GM21423 (cell line): ENCODE results near the gene YWHAB.
"Not testable (repeated sequence)": the region's sequence is repeated elsewhere in the genome, so short reads cannot be mapped to it uniquely, and the experiment has no call there.

Experiments used
- ATAC-seq: cut with Tn5 transposase; IDR thresholded peaks from one replicate; pipeline ENCODE4 v1.9.1; 2021; ENCODE audit warnings: mild to moderate bottlenecking, moderate library complexity; ENCODE audit not compliant: unreplicated experiment

Gene YWHAB

DNA sequence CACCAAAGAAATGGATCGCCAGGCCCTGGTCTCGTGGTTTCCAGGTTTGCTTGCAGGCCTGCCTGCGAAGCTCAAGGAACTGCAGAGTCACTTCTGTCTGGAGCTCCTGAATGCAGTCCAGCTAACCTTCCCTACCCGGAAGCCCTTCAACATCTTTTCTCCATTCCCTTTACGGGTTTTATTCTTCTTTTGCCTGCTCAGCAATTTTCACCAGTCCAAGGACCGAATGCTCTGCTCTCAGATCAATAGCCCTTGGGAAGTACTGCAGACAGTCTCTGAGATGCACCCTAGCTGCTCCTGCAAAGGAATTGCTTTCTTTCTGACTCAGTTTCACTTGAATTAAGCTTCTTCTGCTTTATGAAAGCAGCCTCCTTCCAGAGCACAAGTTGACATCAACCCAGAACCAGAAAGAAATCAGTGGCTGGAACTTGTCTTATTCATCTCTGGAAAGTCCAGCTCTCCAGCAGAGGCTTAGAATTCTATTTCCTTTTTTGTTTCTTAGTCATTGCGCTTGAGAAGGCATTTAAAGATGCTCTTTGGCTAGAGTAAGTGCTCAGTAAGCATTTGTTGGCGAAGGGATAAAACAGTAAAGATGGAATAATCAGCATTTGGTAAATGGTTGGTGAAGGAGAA lies 18.7 kb upstream of the YWHAB start:
- no peak for ATAC-seq

DNA sequence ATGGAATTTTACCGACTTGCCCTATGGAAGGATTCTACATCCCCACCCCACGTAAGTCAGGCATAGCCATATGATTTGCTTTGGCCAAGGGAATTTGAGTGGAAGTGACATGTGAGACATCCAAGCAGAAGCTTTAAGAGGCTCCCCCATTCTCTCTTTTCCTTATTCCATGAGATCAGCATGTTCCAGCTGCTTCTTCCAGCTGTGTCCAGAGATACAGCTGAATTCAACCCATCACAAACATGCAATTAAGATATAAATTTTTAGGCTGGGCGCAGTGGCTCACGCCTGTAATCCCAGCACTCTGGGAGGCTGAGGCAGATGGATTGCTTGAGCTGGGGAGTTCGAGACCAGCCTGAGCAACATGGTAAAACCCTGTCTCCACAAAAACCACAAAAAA lies 16.0 kb upstream of the YWHAB start:
- ATAC-seq = no peak

DNA sequence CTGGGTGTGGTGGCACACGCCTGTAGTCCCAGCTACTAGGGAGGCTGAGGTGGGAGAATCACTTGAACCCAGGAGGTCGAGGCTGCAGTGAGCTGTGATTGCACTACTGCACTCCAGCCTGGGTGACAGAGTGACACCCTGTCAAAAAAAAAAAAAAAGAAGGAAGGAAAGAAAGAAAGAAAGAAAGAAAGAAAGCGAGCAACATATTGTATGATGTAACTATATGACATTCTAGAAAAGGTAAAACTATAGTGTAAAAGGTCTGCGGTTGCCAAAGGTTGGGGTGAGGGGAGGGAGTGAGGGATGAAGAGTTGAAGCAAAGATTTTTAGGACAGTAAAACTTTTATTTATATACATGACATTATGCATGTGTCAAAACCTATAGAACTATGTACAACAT lies 3.1 kb upstream of the YWHAB start:
- not testable (repeated sequence) for ATAC-seq

DNA sequence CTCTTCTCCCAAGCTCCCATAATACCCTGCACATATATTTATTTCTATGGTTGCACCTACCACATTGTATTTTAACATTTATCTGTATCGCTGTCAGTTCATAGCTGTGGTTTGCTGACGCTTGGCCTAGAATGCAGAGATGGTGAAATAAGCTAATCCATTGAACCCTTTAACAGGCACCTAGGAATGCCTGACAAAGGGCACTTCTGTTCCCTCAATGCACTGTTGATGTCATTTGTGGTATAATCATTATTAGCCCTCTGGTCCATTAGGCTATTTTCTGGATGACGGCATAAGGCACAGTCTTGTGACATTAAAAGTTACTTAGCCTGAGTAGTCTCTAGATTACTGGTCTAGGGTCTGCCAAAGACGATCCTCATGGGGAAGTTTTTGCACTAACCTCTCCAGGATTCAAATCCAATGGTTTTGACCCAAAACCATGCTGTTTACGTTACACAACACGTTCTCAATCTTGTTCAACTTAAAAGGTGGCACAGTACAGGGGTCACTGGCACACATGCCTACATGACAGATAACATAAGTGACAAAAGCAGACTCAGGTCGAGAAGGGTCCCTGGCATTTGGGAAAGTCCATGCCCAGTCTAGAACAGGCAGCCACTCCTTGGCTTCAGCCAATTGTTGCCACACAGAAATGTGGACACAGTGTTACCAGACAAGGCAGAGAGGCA lies 2.1 kb upstream of the YWHAB start:
- no peak for ATAC-seq

DNA sequence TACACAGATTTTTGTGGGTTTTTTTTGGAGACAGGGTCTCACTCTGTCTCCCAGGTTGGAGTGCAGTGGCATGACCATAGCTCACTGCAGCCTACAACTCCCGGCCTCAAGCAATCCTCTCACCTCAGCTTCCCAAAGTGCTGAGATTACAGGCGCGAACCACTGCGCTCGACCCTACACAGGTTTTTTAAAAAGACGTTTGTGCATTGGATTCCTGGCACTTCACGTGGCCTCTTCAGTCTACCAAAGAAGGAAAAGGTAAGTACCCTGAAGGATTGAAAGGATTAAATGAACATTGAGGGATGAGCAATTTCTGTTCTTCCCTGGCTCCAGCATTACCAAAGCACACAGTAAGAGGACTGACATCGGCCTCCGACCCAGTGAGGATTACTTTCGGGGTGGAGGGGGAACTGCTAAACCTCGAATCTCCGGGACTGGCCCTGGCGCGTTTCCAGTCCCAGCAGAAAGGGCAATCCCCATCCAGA lies 556 bp upstream of the YWHAB start:
- ATAC-seq = no peak

DNA sequence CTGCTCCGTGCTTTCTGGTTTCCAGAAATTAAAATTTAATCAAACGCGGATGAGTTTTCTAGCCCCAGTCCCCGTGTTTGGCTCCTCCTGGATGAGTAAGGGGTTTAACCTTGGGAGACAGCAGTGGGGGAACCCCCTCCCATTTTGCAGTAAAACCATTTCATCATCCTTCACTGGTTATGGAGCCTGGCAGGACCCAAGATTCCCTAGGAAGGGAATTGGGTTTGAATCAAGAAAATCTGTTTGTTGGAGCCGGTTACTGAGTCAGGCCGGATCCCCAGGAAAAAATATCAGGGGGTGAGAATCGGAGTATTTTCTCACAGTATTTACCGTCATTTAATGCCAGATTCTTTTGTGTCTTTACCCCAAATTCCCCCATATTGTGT lies 754 bp downstream of the YWHAB start:
- no peak for ATAC-seq

DNA sequence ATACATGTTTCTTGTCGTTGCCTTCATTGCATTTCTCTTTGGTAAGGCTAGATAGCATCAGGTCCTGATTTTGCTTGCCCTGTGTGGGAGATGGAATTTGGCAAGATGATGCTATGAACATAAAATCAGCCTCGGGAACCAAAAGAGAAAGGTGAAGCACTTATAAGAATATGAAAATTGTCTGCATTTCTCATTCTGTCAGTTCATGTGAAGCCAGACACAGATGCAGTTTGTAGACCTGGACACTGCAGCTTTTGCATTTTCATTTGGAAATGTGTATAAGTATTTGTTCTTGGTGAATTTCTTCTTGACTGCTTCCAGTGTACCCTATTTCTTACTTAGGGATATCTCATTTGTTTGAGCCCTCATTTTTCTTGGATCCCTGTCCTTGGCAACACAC lies 1.3 kb downstream of the YWHAB start:
- no peak for ATAC-seq

DNA sequence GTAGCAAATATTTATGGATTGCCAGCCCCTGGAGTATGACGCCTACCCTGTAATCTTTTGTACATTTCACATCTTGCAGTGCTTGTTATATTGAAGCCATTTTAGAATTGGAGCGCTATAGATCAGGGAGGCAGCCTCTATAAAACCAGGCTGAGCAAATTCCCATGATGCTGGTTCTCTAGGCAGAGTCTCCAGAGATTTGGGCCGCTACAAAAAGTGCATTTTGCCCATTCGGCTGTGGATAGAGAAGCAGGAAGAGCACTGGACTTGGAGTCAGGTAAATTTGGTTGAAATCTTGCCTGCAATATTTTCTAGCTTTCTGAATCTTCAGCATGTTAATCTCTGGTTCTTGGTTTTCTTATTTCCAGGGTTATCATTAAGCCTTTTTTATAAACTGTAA lies 2.0 kb downstream of the YWHAB start:
- no peak for ATAC-seq

DNA sequence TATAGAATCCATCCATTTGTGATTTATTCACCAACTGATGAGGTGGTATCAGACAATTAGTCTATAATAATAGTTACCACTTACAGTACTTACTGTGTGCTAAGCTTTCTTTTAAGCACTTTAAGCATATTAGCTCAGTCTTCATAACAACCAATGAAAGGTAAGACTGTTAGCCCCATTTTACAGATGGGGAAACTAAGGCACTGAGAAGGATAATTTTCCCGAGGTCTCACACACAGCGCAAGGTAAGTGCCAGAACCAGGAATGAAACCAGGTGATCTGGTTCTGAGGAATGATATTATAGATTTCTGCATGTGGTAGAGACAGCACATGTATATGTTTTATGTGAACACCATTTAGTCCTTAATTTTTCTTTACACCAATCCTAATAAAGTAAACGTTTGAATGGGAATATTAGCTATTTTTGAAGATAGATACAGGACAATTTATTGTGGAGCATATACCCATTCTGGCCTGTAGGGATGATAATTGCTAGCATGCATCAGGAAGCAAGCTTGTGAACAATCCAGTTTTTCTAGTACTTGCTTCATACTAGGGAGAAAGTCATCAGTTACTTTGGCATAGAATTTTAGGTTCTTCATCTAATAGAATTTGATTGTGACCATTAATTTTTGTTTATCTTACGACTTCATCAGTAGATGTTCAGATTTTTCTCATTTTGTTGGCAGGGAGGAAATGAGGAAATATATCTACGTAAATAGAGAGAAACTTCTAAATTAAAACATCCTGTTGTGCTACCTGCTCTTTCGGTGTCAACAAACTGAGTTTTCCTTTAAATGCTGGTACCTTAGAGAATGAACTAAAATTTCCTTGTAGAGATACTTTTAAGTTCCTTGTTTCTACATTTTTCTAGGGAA lies 3.0 kb downstream of the YWHAB start:
- ATAC-seq = no peak

DNA sequence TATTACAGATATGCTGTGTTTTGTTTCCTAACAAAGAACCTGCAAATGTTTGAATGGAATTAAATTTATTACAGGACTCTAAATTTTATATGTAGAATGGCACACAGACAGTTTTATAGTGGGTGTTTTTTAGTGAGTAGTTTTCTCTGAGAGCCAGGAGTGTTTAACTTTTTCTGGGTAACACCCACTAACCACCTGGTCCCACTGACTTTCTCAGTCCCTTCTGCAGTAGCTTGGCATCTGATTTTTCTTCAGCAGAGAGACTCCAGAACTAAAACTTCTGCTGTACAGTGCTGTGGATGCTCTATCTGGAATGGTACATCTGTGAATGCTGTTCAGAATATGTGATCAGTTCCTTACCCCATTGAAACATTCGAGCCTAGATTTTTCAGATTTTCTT lies 6.3 kb downstream of the YWHAB start:
- ATAC-seq = no peak

DNA sequence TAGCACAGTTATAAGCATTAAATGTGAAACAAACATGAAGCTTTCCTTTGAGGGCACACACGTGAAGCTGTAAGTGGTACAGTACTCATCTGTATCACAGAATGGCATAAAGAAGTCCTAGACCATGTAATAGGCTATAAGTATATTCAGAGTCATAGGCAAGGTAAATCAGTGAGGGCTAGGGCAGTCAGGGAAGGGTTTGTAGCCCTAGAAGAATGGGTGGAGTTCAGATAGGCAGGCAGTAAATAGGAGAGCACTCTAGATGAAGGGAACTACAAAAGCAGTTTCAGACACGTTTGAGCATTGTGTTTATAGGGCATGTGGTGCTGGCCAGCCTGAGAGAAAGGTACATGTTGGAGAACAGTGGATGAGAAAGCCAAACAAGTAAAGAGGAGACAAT lies 9.5 kb downstream of the YWHAB start:
- no peak for ATAC-seq

DNA sequence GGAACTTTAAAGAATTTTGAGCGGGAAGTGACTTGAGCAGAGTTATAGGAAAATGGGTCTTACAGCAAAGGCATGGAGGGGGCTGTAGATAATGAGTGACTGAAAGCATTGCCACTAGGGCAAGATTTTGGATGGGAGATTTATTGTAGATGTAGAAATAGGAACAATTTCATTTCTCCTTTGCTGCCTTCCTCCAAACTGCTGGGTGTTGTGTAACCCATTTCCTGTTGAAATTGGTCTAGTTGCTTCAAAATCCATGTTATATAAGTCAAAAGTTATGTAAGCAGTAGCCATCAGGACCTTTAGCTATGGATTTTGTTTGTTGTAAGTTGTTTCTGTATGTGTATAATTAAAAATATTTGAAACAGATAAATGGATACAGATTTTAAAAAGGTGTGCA lies 11.1 kb downstream of the YWHAB start:
- no peak for ATAC-seq

DNA sequence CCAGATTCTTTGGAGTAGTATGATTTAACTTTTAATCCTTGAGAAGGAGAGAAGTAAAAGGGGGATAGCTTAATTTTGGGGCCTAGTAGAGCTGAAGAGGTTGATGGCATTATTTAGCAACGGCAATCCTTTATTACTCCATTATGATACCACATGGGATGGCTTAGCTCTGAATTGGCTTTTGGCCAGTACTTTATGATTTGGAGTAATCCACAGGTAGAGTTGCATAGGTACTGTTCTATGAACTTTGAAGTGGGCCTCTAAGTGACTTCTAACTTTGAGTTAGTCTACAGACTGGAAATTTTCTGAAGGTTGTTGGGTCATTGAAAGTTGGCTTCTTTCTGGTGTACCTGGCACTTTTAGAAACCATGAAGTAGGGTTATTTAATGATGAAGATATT lies 11.6 kb downstream of the YWHAB start:
- ATAC-seq = no peak

DNA sequence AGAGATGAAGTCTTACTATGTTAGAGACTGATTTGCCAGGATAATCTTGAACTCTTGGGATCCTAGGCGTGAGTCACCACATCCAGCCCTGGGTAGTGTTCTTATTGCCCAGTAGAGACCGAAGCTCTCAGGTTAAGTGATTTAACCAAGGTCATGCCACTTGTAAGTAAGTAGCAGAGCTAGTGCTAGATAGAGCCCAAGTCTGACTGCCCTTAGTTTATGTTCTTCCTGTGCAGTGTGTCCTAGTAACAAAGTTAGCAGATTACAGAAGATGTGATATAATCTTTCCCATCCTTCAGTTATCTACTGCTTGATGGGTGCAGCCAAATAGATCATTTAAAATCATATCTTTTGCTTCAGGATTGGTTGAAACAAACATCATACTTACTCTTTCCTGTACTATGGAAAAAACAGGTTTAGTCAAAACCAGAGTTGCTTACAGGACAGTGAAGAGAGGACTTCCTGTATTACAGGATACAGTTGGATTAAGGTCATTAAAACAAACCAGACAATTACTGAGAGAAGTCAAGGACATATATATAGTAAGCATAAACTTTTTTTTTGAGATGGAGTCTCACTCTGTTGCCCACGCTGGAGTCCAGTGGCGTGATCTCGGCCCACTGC lies 14.8 kb downstream of the YWHAB start:
- ATAC-seq = no peak

DNA sequence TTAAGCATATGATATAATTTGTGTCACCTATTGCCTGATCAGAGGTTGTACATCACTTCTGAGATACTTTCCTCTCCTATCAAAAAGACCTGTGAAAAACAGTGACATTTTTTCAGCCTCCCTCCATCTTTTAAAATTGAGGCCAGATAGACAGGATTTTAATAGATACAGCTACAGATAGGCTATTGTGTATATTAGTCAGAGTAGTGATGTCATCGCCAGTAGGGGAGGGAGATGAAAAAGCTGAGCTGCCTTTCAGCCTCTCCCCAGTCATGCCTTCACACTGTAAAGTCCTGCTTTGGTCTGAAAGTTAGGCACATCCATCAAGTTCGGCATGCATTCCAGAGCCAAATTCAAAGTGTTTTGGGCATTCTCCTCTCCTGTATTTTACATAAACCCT lies 16.5 kb downstream of the YWHAB start:
- no peak for ATAC-seq

DNA sequence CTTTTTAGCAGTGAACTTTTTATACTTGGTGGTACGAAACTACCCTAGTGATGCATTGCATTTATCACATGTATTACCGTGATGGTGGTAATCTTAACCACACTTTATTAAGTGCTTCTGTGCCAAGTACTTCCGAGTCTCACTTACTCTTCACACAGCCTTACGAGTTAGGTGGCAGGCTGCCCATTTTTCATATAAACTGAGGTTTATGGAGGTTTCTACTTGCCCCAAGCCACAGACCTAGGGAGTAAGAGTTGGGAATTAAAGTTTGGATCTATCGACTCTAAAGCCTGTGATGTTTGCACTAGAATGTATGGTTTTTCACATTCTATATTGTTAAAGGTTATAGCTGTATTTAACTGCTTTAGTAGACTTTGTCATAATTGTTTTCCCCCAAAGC lies 18.9 kb downstream of the YWHAB start:
- ATAC-seq = no peak

DNA sequence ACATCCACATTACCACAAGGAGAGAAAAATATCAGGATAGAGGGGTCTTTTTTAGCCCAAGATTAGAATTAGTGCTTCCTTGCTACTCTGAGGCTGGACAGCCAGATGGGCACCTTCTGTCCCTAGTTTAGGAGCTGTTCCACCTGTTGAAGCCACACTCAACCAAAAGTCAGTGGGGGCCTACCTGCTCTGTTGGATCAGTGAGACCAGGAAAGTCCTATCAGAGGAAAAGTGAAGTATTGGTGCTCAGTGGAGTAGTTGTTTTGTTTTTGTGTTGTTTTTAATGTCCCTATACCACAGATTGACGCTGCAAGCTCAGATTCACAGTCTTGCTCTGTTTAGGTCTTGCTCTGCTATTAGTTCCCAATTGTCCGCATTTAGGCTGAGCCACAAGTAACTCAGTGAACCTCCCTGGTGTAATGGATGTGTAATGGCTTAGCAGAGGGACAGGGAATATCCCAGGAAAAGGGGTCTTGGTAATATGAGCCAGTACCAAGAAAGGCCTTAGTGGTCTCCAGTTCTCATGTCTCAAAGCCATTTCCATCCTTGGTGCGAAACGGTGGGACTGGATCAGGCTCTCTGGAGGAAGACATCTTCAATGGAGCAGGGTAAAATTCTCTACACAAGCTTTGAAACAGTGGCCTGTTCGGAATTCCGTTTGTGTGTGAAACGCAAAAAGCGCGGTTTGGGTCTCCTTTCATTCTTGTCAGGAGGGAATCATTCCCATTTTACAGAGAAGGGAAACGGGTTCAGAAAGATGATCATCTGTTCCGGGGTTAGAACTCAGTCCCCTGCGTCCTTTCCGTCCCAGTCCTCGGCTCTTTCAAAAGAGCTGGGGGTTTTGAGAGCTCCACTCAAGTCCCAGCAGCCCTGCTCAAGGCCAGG lies 23.7 kb downstream of the YWHAB start:
- no peak for ATAC-seq

DNA sequence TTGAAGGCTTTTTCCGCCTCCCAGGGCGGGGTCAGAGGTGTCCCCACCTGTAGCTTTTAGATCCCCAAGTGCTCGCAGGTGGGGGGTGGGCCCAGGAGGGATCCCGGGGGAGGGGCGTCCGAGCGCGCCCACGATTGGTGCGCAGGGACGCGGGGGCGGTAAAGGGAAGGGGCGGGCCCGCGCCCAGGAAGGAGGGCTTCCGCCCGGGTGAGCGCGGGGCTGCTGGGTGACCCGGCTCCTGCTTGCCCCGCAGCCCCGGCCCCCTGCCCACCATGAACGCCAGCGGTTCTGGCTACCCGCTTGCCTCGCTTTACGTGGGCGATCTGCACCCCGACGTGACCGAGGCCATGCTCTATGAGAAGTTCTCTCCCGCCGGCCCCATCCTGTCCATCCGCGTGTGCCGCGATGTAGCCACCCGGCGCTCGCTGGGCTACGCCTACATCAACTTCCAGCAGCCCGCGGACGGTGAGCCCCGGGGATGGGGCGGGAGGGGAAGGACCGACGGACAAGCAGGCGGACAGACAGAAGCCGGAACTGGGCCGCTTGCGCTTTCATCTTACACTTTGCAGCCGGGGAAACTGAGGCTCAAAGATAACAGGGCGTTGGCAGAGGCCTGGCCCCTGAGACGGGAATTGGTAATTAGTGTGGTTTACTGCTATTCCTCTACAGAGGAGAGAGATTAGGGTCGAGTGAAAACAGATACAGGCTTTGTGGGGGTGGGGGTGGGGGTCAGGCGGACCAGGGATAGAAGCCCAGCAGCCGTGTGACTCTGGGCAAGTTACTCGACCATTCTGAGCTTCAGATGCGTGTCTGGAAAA lies 24.6 kb downstream of the YWHAB start, which contains the start of gene PABPC1L:
Gene PABPC1L, plus strand, starts transcription at position 189 of the 818 bp plus-strand sequence. Its CDS starts 84 bp downstream, at position 273.
- peak; percentile 90 for ATAC-seq

DNA sequence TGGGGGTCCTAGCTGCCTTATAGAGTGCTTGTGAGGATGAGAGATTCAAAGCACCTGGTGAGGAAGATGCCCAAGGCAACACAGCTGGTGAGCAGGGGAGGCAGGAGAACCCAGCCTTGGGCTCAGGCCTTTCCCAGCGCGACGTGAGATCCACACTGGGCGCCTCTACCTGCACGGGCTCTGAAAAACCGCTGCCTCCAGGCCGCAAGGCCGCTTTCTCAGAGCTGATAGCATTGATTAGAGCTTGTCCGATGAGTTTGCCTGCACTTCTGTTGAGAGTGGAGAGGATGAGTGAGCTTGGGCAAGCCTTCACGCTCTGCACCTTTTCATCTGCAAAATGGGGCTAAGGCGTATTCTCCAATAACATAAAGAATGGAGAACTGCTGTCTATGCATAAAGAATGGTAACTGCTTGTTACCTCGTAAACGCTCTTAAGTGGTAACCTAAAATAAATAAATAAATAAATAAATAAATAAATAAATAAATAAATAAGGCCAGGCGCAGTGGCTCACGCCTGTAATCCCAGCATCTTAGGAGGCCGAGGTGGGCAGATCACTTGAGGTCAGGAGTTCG lies 25.3 kb downstream of the YWHAB start:
- no peak for ATAC-seq
